ENCODE data around the gene GOLGA8J.

- TF ChIP-seq POLR2AphosphoS5 (IDR thresholded peaks at IDR 0.05; ENCODE audit: borderline replicate concordance, low read depth, low read length) (no peak), FOXP2 (optimal IDR thresholded peaks at IDR 0.05; ENCODE audit: control extremely low read depth, extremely low read length, insufficient read depth) (no peak)
These were observed 46.6 kb upstream of the GOLGA8J start for GRCh38 chr15:30036036-30036703.
